H1 (cell line): ENCODE data around the gene DUSP3. TPM values are rescaled to one million over a fixed set of nuclear protein-coding genes. Genes with fewer than 3 reads are reported as not detected.

Source experiments
- ASH2L ChIP-seq: fragments of 200-600, 300-600 bp; sonication (generic); IDR thresholded peaks from one replicate; pipeline ENCODE4 v1.7.1; 2017; ENCODE audit warnings: low read length
- BACH1 ChIP-seq: IDR thresholded peaks from 2 replicates; pipeline ENCODE4 v1.6.1; 2012; ENCODE audit warnings: low read length, improper control_type of control experiment
- CBX5 ChIP-seq: fragments of 300-800, 300-1000 bp; sonication (generic); IDR thresholded peaks from 2 replicates; pipeline ENCODE4 v1.7.1; 2016; ENCODE audit warnings: antibody characterized with exemption, low read length, low read depth
- CTBP2 ChIP-seq: IDR thresholded peaks from 2 replicates; pipeline ENCODE4 v1.7.0; 2011; ENCODE audit warnings: borderline replicate concordance, mild to moderate bottlenecking, moderate library complexity, mixed read lengths, low read length; ENCODE audit not compliant: insufficient read depth, insufficient read length
- FOSL1 ChIP-seq: IDR thresholded peaks from 2 replicates; pipeline ENCODE4 v1.6.1; 2011; ENCODE audit warnings: mild to moderate bottlenecking, low read depth, low read length, moderate library complexity; ENCODE audit not compliant: insufficient read depth
- KDM1A ChIP-seq: fragments of 200-600, 300-600 bp; sonication (generic); IDR thresholded peaks from 2 replicates; pipeline ENCODE4 v1.7.1; 2016; ENCODE audit warnings: mild to moderate bottlenecking, low read length, borderline replicate concordance
- POLR2A ChIP-seq, 2 experiments: IDR thresholded peaks; 1 replicate in 1 of 2; 2 replicates in 1 of 2; pipeline ENCODE4 v1.6.1; 2011; ENCODE audit warnings: low read depth in 2 of 2, low read length in 2 of 2, mild to moderate bottlenecking in 2 of 2; ENCODE audit errors: control extremely low read depth in 1 of 2
- RAD21 ChIP-seq, 2 experiments: IDR thresholded peaks in 1 of 2; conservative IDR thresholded peaks in 1 of 2; 2 replicates each; pipeline ENCODE4 v1.6.1; 2011; ENCODE audit warnings: low read depth in 2 of 2, low read length in 2 of 2, improper control_type of control experiment in 1 of 2, inconsistent platforms in 1 of 2, mild to moderate bottlenecking in 1 of 2, moderate library complexity in 1 of 2
- RNF2 ChIP-seq: fragments of 200-900, 300-1000 bp; sonication (generic); IDR thresholded peaks from 2 replicates; pipeline ENCODE4 v1.7.1; 2016; ENCODE audit warnings: borderline replicate concordance, low read depth, mild to moderate bottlenecking, antibody characterized with exemption, low read length; ENCODE audit not compliant: poor library complexity, severe bottlenecking; ENCODE audit errors: missing control alignments
- polyA plus RNA-seq, 7 experiments: library from polyadenylated mRNA; depleted of rRNA in 3 of 7; stranded (reverse) in 5 of 7; unstranded in 2 of 7; fragments of >200 nt in 5 of 7; fragments of 200-250 nt in 2 of 7; gene quantifications; 1 replicate in 5 of 7; 2 replicates in 1 of 7; 4 replicates in 1 of 7; pipeline versions ENCODE4 v1.2.1 to v1.2.3, GENCODE V29; 2011 to 2013; ENCODE audit warnings: missing spikeins in 2 of 7, mixed read lengths in 2 of 7
- total RNA-seq: library from RNA; stranded (reverse); fragmentation: NEBNext Ultra II Directional; extraction: Animal tissue kit (Norgen Biotek cat#: 25700); gene quantifications from 2 replicates; pipeline ENCODE4 v1.2.1, GENCODE V29; 2021
- TF ChIP-seq, protein P1 (sequence below): fragments of 300-600 bp; sonication (generic); IDR thresholded peaks from 2 replicates; pipeline ENCODE4 v1.7.1; 2012; ENCODE audit warnings: low read length, moderate library complexity, mild to moderate bottlenecking, inconsistent platforms; ENCODE audit not compliant: insufficient replicate concordance

DUSP3 gene
- total and polyA plus RNA-seq, 2 of the 8 experiments (the other 6 are each of a cell fraction or from before 2014, with no cell fraction given): 15.1 to 21.2 TPM

GRCh38 chr17:43814026-43814425 lies 35.2 kb upstream of the DUSP3 start (continued):
- TF ChIP-seq, protein P1, sequence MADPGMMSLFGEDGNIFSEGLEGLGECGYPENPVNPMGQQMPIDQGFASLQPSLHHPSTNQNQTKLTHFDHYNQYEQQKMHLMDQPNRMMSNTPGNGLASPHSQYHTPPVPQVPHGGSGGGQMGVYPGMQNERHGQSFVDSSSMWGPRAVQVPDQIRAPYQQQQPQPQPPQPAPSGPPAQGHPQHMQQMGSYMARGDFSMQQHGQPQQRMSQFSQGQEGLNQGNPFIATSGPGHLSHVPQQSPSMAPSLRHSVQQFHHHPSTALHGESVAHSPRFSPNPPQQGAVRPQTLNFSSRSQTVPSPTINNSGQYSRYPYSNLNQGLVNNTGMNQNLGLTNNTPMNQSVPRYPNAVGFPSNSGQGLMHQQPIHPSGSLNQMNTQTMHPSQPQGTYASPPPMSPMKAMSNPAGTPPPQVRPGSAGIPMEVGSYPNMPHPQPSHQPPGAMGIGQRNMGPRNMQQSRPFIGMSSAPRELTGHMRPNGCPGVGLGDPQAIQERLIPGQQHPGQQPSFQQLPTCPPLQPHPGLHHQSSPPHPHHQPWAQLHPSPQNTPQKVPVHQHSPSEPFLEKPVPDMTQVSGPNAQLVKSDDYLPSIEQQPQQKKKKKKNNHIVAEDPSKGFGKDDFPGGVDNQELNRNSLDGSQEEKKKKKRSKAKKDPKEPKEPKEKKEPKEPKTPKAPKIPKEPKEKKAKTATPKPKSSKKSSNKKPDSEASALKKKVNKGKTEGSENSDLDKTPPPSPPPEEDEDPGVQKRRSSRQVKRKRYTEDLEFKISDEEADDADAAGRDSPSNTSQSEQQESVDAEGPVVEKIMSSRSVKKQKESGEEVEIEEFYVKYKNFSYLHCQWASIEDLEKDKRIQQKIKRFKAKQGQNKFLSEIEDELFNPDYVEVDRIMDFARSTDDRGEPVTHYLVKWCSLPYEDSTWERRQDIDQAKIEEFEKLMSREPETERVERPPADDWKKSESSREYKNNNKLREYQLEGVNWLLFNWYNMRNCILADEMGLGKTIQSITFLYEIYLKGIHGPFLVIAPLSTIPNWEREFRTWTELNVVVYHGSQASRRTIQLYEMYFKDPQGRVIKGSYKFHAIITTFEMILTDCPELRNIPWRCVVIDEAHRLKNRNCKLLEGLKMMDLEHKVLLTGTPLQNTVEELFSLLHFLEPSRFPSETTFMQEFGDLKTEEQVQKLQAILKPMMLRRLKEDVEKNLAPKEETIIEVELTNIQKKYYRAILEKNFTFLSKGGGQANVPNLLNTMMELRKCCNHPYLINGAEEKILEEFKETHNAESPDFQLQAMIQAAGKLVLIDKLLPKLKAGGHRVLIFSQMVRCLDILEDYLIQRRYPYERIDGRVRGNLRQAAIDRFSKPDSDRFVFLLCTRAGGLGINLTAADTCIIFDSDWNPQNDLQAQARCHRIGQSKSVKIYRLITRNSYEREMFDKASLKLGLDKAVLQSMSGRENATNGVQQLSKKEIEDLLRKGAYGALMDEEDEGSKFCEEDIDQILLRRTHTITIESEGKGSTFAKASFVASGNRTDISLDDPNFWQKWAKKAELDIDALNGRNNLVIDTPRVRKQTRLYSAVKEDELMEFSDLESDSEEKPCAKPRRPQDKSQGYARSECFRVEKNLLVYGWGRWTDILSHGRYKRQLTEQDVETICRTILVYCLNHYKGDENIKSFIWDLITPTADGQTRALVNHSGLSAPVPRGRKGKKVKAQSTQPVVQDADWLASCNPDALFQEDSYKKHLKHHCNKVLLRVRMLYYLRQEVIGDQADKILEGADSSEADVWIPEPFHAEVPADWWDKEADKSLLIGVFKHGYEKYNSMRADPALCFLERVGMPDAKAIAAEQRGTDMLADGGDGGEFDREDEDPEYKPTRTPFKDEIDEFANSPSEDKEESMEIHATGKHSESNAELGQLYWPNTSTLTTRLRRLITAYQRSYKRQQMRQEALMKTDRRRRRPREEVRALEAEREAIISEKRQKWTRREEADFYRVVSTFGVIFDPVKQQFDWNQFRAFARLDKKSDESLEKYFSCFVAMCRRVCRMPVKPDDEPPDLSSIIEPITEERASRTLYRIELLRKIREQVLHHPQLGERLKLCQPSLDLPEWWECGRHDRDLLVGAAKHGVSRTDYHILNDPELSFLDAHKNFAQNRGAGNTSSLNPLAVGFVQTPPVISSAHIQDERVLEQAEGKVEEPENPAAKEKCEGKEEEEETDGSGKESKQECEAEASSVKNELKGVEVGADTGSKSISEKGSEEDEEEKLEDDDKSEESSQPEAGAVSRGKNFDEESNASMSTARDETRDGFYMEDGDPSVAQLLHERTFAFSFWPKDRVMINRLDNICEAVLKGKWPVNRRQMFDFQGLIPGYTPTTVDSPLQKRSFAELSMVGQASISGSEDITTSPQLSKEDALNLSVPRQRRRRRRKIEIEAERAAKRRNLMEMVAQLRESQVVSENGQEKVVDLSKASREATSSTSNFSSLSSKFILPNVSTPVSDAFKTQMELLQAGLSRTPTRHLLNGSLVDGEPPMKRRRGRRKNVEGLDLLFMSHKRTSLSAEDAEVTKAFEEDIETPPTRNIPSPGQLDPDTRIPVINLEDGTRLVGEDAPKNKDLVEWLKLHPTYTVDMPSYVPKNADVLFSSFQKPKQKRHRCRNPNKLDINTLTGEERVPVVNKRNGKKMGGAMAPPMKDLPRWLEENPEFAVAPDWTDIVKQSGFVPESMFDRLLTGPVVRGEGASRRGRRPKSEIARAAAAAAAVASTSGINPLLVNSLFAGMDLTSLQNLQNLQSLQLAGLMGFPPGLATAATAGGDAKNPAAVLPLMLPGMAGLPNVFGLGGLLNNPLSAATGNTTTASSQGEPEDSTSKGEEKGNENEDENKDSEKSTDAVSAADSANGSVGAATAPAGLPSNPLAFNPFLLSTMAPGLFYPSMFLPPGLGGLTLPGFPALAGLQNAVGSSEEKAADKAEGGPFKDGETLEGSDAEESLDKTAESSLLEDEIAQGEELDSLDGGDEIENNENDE: no peak
- TF ChIP-seq KDM1A: no peak
- no peak for TF ChIP-seq FOSL1
- no peak for TF ChIP-seq BACH1
- TF ChIP-seq CBX5: no peak
- TF ChIP-seq ASH2L: no peak
- TF ChIP-seq POLR2A (IDR thresholded peaks at IDR 0.05; ENCODE audit: control extremely low read depth in 1 of 2, low read depth in 2 of 2, low read length in 2 of 2): no peak
- TF ChIP-seq RAD21 (IDR thresholded peaks at IDR 0.05 in 1 of 2, conservative IDR thresholded peaks at IDR 0.05 in 1 of 2; ENCODE audit: low read depth in 2 of 2, low read length in 2 of 2): peak; percentile 32 to 47
- TF ChIP-seq RNF2: no peak
- TF ChIP-seq CTBP2: no peak
